GM04503 (cell line): ENCODE measurements around the gene SFXN5.
"Not testable (repeated sequence)": the region's sequence is repeated elsewhere in the genome, so short reads cannot be mapped to it uniquely, and the experiment has no call there.

Source experiments
- DNase-seq: peaks from one replicate; pipeline ENCODE4 v3.0.0-alpha.2; 2012; ENCODE audit warnings: low read depth

Gene SFXN5, protein sequence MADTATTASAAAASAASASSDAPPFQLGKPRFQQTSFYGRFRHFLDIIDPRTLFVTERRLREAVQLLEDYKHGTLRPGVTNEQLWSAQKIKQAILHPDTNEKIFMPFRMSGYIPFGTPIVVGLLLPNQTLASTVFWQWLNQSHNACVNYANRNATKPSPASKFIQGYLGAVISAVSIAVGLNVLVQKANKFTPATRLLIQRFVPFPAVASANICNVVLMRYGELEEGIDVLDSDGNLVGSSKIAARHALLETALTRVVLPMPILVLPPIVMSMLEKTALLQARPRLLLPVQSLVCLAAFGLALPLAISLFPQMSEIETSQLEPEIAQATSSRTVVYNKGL

DNA sequence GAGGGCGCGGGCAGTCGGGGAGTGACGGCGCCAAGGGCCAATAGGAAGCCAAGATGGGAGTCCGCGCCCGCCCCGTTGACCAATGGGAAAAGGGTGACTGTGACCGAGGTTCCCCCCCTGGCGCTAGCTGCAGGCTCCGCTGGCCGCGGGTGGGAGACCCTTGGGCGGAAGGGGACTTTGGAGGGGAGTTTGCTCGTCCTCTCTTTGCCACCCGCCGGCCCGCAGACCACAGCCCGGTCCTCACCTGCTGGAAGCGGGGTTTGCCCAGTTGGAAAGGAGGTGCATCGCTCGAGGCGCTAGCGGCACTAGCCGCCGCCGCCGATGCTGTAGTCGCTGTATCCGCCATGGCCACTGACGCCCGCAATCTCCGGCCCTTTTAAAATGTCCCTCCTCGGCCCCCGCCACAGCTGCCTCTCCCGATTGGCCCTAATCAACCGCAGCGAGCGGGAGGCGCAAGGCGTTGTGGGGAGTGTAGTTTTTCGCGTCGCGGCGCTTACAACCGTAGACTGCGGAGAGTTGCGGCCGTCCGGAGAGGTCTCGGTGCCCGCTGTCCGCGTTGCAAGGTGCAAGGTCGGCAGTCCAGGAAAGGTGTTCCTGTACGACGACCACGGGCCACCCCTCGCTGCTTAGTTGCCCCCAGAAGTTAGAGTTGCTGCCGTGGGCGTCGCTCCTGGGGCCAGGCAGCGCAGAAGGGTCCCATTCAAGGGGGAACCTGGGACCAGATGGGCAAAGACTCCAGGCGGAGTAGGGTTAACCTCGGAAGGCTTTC is at the start of gene SFXN5:
Gene SFXN5, minus strand, starts transcription at position 353 of the 769 bp plus-strand sequence. Its CDS starts 7 bp downstream, at position 346.
- peak; percentile 78 for DNase-seq

DNA sequence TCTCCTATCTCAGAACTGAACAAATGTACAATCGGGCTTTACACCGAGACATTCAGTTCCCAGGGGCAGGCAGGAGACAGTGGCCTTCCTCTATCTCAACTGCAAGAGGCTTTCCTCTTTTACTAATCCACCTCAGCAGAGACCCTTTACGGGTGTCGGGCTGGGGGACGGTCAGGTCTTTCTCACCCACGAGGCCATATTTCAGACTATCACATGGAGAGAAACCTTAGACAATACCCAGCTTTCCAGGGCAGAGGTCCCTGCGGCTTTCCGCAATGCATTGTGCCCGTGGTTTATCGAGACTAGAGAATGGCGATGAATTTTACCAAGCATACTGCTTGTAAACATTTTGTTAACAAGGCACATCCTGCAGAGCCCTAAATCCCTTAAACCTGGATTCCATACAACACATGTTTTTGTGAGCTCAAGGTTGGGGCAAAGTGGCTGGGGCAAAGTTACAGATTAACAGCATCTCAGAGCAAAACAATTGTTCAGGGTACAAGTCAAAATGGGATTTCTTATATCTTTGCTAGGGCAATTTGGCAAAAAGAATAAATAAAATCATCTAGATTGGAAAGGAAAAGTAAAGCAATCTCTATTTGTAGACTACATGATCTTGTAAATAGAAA is 48.2 kb upstream of the SFXN5 start:
- DNase-seq: not testable (repeated sequence)

- DNase-seq: no peak
These were observed 45.9 kb upstream of the SFXN5 start for GRCh38 chr2:73117441-73117840.

GRCh38 chr2:73116182-73116960 is 44.9 kb upstream of the SFXN5 start:
- no peak for DNase-seq

- DNase-seq: no peak
These were observed 42.9 kb upstream of the SFXN5 start for GRCh38 chr2:73114273-73114867.

GRCh38 chr2:73112913-73113854 is 41.7 kb upstream of the SFXN5 start, which contains the start of gene RAB11FIP5:
RAB11FIP5 (minus strand) TSS chr2:73112948; CDS start chr2:73112777, 171 bp downstream.
- DNase-seq: peak; percentile 63

- no peak for DNase-seq
These were observed 40.8 kb upstream of the SFXN5 start for GRCh38 chr2:73112026-73112912.

DNA sequence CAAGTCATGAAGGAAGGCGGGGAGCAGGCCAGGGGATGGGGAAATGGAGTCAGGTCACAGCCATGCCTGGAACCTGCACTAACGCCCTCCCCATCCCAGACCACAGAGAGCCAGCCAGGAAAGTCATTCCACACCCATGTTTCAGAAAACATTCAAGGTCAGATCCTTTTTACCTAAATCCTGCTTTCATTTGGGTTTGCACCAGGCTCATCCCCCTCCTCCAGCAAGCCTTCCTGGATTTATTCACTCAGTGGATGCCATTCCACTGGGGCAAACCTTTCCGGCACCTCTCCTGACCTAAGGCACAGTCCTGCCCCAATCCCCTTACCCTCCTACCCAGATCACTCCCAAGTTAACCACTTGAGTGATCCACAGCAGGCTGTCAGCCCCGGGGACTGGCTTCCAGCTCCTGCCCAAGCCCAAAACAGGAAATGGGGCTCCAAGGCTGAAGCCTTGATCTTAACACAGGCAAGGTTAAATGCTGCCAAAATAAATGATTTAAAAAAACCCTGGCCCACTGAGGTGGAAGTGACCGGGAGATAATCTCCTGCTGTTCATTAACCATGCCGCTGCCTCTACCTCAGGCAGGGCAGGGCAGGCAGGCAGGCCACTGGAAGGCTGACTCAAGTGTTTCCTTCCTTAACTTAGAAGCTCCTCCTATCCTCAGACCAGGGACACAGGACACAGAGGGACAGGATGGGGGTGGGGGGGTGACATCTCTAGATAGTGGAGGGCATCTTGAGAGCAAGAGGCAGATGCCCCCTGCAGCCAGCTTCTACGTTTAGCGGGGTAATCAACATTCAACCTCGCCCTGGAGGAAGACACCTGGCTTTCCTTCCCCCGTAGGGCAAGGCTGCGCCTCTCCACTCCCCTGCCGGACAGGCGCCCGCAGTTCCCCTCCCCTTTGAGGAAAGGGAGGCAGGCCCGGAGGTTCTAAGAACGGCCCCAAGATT is 39.8 kb upstream of the SFXN5 start:
- DNase-seq: no peak

- no peak for DNase-seq
These were observed 38.9 kb upstream of the SFXN5 start for GRCh38 chr2:73110168-73111072.

DNA sequence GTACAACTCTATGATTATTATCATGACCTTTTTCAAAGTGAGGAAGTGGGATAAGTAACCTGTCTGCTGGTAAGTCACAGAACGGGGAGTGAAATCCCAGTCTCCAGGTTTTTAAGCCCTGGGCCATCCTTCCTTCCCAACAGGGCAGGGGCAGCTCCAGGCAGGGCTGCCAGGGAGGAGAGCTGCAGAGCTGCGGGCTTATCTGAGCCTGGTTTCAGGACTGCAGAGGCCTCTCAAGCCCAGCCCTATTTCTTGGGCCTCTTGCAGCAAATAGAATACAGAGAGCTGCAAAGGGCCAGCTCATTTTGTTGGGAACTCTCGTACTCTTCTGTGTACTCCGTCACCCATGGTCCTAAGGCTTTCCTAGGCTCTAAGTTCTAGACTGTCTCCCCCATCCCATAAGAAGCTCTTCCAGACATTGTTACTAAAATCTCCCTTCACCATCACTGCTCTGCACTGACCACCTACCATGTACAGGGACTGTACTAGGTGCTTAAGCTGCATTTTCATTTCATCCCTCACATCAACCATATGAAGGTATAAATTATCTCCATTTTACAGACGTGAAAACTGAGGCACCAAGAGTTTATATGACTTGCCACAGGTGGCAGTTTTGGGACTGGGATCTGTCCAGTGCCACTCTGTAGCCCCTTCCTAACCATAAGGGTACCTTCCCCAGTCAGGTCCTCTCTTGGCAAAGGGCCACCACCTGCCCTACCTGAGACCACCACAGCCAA is 38.1 kb upstream of the SFXN5 start:
- no peak for DNase-seq

GRCh38 chr2:73107211-73107926 is 35.9 kb upstream of the SFXN5 start:
- DNase-seq: no peak

- DNase-seq: no peak
These were observed 35.3 kb upstream of the SFXN5 start for GRCh38 chr2:73106791-73107190.

DNA sequence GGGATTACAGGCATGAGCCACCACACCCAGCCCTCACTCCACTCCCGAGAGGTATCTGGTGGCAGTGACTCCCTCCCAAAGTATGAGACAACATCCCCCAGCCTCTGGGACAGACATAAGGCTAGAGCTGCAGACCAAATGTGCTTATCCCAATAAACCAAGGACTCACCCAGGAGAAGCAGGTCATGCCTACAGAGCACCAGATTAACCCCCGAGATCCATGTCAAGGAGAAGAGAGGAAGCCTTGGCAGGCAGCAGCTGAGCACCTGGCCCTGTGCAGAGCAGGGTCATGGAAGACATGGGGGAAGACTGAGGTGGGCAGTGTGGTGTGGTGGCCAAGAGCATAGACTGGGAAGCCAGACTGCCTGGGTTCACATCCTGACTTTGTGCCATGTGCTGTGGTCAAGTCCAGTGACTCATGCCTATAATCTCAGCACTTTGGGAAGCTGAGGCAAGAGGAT is 34.0 kb upstream of the SFXN5 start:
- DNase-seq: no peak

DNA sequence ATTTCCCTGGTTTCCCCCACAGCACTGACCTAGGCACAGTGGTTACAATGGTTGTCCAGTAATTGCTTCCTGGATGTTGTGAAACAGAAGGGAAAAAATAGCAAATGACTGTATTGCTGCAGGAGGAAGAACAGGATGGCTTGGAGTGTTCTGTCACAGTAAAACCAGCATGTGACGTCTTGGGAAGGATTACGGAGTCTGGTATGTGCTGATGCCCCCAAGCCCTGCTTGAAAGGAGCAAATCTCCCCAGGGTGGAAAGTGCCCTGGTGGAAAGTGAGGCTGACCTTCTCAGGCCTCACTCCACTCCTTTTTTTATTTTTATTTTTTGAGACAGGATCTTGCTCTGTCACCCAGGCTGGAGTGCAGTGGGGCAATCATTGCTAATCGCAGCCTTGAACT is 33.4 kb upstream of the SFXN5 start:
- DNase-seq: no peak

GRCh38 chr2:73103018-73103542 is 31.6 kb upstream of the SFXN5 start:
- no peak for DNase-seq
